OCI-LY3 (cell line): Measurements from ENCODE around the gene MGMT.

Experiments used
- CTCF ChIP-seq: fragments of 200-600, 300-600 bp; sonication (generic); IDR thresholded peaks from 2 replicates; pipeline ENCODE4 v1.5.1; 2014; ENCODE audit warnings: antibody characterized with exemption, low read length, low read depth
- EZH2phosphoT487 ChIP-seq: fragments of 200-600 bp; shearing (Covaris generic); IDR thresholded peaks from 2 replicates; pipeline ENCODE4 v1.6.1; 2018; ENCODE audit warnings: antibody characterized with exemption, mixed run types, low read depth

DNA sequence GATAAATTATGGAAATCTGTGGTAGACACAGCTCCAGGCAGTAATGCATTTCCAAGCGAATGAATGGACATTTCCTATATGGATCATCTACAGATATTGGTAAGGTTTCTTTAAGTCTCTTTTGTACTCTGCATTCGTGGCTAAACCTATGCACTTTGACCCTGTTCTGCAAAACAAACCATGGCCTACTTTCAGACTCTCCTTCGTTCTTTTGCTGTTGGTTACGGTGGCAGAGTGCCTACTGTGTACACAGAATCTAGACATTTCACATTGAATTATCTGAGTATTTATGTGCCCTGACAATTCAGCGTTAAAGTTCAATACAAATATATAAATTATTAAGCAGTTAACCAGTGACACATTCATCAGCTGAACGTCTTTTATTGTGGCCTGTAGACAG, 93.3 kb downstream of the MGMT start:
- TF ChIP-seq CTCF (no peak), EZH2phosphoT487 (no peak)
